WTC11 (cell line): ENCODE measurements around the gene SNX30. TPM values are rescaled to one million over a fixed set of nuclear protein-coding genes. Genes with fewer than 3 reads are reported as not detected.

ENCODE experiments used
- ATAC-seq: fragments of 200-7000 bp; cut with Tn5 transposase; 2 replicates; pipeline ENCODE4 v1.10.0; 2021; ENCODE audit warnings: mild to moderate bottlenecking, moderate library complexity
- CTCF ChIA-PET: fragments of 300-600 bp; sonication (Branson Sonifier 250); formaldehyde crosslinking; loops from one replicate; lab custom pipeline; 2021; ENCODE audit warnings: antibody characterized with exemption; lab: Charles Lee
- POLR2A ChIA-PET: fragments of 350-600 bp; sonication (Branson Sonifier 250); formaldehyde crosslinking; loops from one replicate; lab custom pipeline; 2021; ENCODE audit warnings: antibody characterized with exemption; lab: Charles Lee
- DNase-seq: peaks from one replicate; pipeline ENCODE4 v3.0.0; 2021; ENCODE audit warnings: low spot score
- H3K27ac Mint-ChIP-seq: 2 replicates; pipeline ENCODE4 v1.8.0; 2021; ENCODE audit warnings: mixed read lengths
- H3K27me3 Mint-ChIP-seq: 2 replicates; pipeline ENCODE4 v1.8.0; 2021; ENCODE audit warnings: low read depth, mild to moderate bottlenecking, moderate library complexity, mixed read lengths
- H3K36me3 Mint-ChIP-seq: 2 replicates; pipeline ENCODE4 v1.8.0; 2021; ENCODE audit warnings: mixed read lengths
- H3K4me1 Mint-ChIP-seq: 2 replicates; pipeline ENCODE4 v1.8.0; 2022; ENCODE audit warnings: mixed read lengths
- H3K4me3 Mint-ChIP-seq: 2 replicates; pipeline ENCODE4 v1.8.0; 2021; ENCODE audit warnings: mild to moderate bottlenecking, moderate library complexity, mixed read lengths
- H3K9me3 Mint-ChIP-seq: 2 replicates; pipeline ENCODE4 v1.8.0; 2021; ENCODE audit warnings: mixed read lengths
- ATF1 ChIP-seq: sonication (generic); formaldehyde crosslinking; IDR thresholded peaks from 2 replicates; pipeline ENCODE4 v1.8.1; 2023; ENCODE audit warnings: mild to moderate bottlenecking, moderate library complexity, missing genetic modification reagents
- CTCF ChIP-seq: fragments of 200-600 bp; IDR thresholded peaks from 2 replicates; pipeline ENCODE4 v1.8.0; 2022; ENCODE audit warnings: antibody characterized with exemption
- EMX1 ChIP-seq: fragments of 250-450 bp; sonication (Bioruptor Pico); IDR thresholded peaks from 2 replicates; pipeline ENCODE4 v1.8.0; 2021; ENCODE audit warnings: mild to moderate bottlenecking
- FOXJ3 ChIP-seq: sonication (generic); formaldehyde crosslinking; IDR thresholded peaks from 2 replicates; pipeline ENCODE4 v1.9.0; 2021; ENCODE audit warnings: missing genetic modification reagents, mild to moderate bottlenecking, borderline replicate concordance
- FOXK1 ChIP-seq: sonication (generic); formaldehyde crosslinking; IDR thresholded peaks from 2 replicates; pipeline ENCODE4 v1.8.0; 2022; ENCODE audit warnings: mild to moderate bottlenecking, moderate library complexity, missing genetic modification reagents
- GTF2I ChIP-seq: fragments of 250-450 bp; sonication (Bioruptor Pico); conservative IDR thresholded peaks from 2 replicates; pipeline ENCODE4 v1.4.0; 2021; ENCODE audit warnings: mild to moderate bottlenecking
- MXD4 ChIP-seq: fragments of 250-450 bp; sonication (Bioruptor Pico); IDR thresholded peaks from 2 replicates; pipeline ENCODE4 v1.8.0; 2021; ENCODE audit warnings: mild to moderate bottlenecking, moderate library complexity, borderline replicate concordance
- MYBL2 ChIP-seq: sonication (generic); formaldehyde crosslinking; IDR thresholded peaks from 2 replicates; pipeline ENCODE4 v1.8.1; 2023; ENCODE audit warnings: mild to moderate bottlenecking, moderate library complexity, missing genetic modification reagents
- NFE2L1 ChIP-seq: sonication (generic); formaldehyde crosslinking; IDR thresholded peaks from 2 replicates; pipeline ENCODE4 v1.8.1; 2023; ENCODE audit warnings: missing genetic modification reagents
- NR1H2 ChIP-seq: sonication (generic); formaldehyde crosslinking; IDR thresholded peaks from 2 replicates; pipeline ENCODE4 v1.9.0; 2021; ENCODE audit warnings: mild to moderate bottlenecking, moderate library complexity, missing genetic modification reagents
- NR2C2 ChIP-seq: sonication (generic); formaldehyde crosslinking; IDR thresholded peaks from 2 replicates; pipeline ENCODE4 v1.8.0; 2022; ENCODE audit warnings: mild to moderate bottlenecking, missing genetic modification reagents
- PRDM15 ChIP-seq: sonication (generic); formaldehyde crosslinking; IDR thresholded peaks from 2 replicates; pipeline ENCODE4 v1.8.0; 2022; ENCODE audit warnings: missing genetic modification reagents
- RELA ChIP-seq: sonication (generic); formaldehyde crosslinking; IDR thresholded peaks from 2 replicates; pipeline ENCODE4 v1.8.1; 2022; ENCODE audit warnings: missing genetic modification reagents, mild to moderate bottlenecking, borderline replicate concordance
- SMAD4 ChIP-seq: sonication (generic); formaldehyde crosslinking; IDR thresholded peaks from 2 replicates; pipeline ENCODE4 v1.8.0; 2022; ENCODE audit warnings: mild to moderate bottlenecking, missing genetic modification reagents
- SP1 ChIP-seq: sonication (generic); formaldehyde crosslinking; conservative IDR thresholded peaks from 2 replicates; pipeline ENCODE4 v1.8.1; 2022; ENCODE audit warnings: missing genetic modification reagents
- TEAD1 ChIP-seq: sonication (generic); formaldehyde crosslinking; IDR thresholded peaks from 2 replicates; pipeline ENCODE4 v1.8.0; 2022; ENCODE audit warnings: mild to moderate bottlenecking, missing genetic modification reagents
- ZBTB43 ChIP-seq: sonication (generic); formaldehyde crosslinking; IDR thresholded peaks from 2 replicates; pipeline ENCODE4 v1.8.1; 2023; ENCODE audit warnings: mild to moderate bottlenecking, missing genetic modification reagents
- ZNF425 ChIP-seq: fragments of 250-450 bp; sonication (Bioruptor Pico); conservative IDR thresholded peaks from 2 replicates; pipeline ENCODE4 v1.9.0; 2021; ENCODE audit warnings: mild to moderate bottlenecking
- ZNF671 ChIP-seq: fragments of 250-450 bp; sonication (Bioruptor Pico); IDR thresholded peaks from 2 replicates; pipeline ENCODE4 v1.8.0; 2021; ENCODE audit warnings: mild to moderate bottlenecking
- ZSCAN18 ChIP-seq: fragments of 250-450 bp; sonication (Bioruptor Pico); IDR thresholded peaks from 2 replicates; pipeline ENCODE4 v2.1.2; 2022; ENCODE audit warnings: mild to moderate bottlenecking, moderate library complexity
- total RNA-seq: library from RNA; stranded (reverse); gene quantifications from 3 replicates; pipeline ENCODE4 v1.2.3, GENCODE V29; 2021

Gene SNX30
- total RNA-seq, 1 experiment from 2014 or later = 13.4 TPM

- ChIA-PET CTCF (interaction anchor here (0.7 kb wide), 1 partner anchor 30 kb away, joined by 4 read pairs; no protein-coding TSS in a partner anchor), POLR2A (no interaction called here)
Observed at GRCh38 chr9:112917047-112917986, 166.8 kb downstream of the SNX30 start.

GRCh38 chr9:112917987-112918362 lies 167.4 kb downstream of the SNX30 start:
- H3K36me3 Mint-ChIP-seq = no peaks in the 10 kb centered on the region
- CTCF ChIA-PET = interaction anchor here (0.7 kb wide), 1 partner anchor 31 kb away, joined by 4 read pairs; no protein-coding TSS in a partner anchor
- TF ChIP-seq MYBL2 (CRISPR knock-in tag) (no peak), ATF1 (CRISPR knock-in tag) (no peak), ZSCAN18 (CRISPR knock-in tag) (no peak), ZBTB43 (no peak), ZNF671 (CRISPR knock-in tag) (no peak), SP1 (CRISPR knock-in tag) (no peak), CTCF (no peak)

More at GRCh38 chr9:112917047-112917986, 166.8 kb downstream of the SNX30 start:
- Mint-ChIP-seq H3K4me3 (no peak overlapping the region), H3K27ac (no peak overlapping the region), H3K27me3 (peaks cover 50% of the 10 kb centered on the region), H3K9me3 (peaks cover 8% of the 10 kb centered on the region; the same call in 1 of the 2 replicates), H3K36me3 (no peaks in the 10 kb centered on the region), H3K4me1 (no peaks in the 10 kb centered on the region)
- no peak for TF ChIP-seq NFE2L1 (CRISPR knock-in tag)
- no peak for TF ChIP-seq GTF2I
- no peak for TF ChIP-seq TEAD1 (CRISPR knock-in tag)
- TF ChIP-seq FOXJ3 (CRISPR knock-in tag) = no peak
- TF ChIP-seq NR1H2 (CRISPR knock-in tag) = no peak
- TF ChIP-seq MXD4 (CRISPR knock-in tag) = no peak
- TF ChIP-seq NR2C2 = no peak
- TF ChIP-seq FOXK1 (CRISPR knock-in tag) = no peak
- no peak for TF ChIP-seq SMAD4
- TF ChIP-seq PRDM15 = no peak
- TF ChIP-seq EMX1 (CRISPR knock-in tag) = no peak
- TF ChIP-seq ZNF425 (CRISPR knock-in tag) = no peak
- no peak for TF ChIP-seq RELA
- TF ChIP-seq ZBTB43 = no peak
- ATAC-seq (no peak), DNase-seq (no peak)

More at GRCh38 chr9:112917987-112918362, 167.4 kb downstream of the SNX30 start:
- H3K9me3 Mint-ChIP-seq = peaks cover 1% of the 10 kb centered on the region; the same call in 1 of the 2 replicates
- ATAC-seq (no peak), DNase-seq (no peak)
- H3K4me3 Mint-ChIP-seq = no peak overlapping the region
- H3K27me3 Mint-ChIP-seq = peaks cover 47% of the 10 kb centered on the region
- no peak overlapping the region for H3K27ac Mint-ChIP-seq
- POLR2A ChIA-PET = no interaction called here
- H3K4me1 Mint-ChIP-seq = no peaks in the 10 kb centered on the region
